K562 (cell line): ENCODE measurements around the gene NTN1.

Experiments used
- ADNP ChIP-seq: fragments of 200-800 bp; sonication (Bioruptor generic); IDR thresholded peaks from 2 replicates; pipeline ENCODE4 v1.6.1; 2016; ENCODE audit warnings: missing genetic modification characterization, missing compliant biosample characterization
- BHLHE40 ChIP-seq: IDR thresholded peaks from 2 replicates; pipeline ENCODE4 v1.6.1; 2011; ENCODE audit warnings: low read length, improper control_type of control experiment
- BRD4 ChIP-seq: fragments of 200-600 bp; sonication (generic); IDR thresholded peaks from 2 replicates; pipeline ENCODE4 v1.6.1; 2017; ENCODE audit warnings: inconsistent platforms
- BRF2 ChIP-seq: IDR thresholded peaks from 3 replicates; pipeline ENCODE4 v1.6.1; 2011; ENCODE audit warnings: borderline replicate concordance, mild to moderate bottlenecking; ENCODE audit not compliant: insufficient read length, insufficient read depth
- EZH2 ChIP-seq: IDR thresholded peaks from 2 replicates; pipeline ENCODE4 v1.6.1; 2012; ENCODE audit warnings: low read depth, mild to moderate bottlenecking, inconsistent platforms, low read length, borderline replicate concordance
- FIP1L1 ChIP-seq: fragments of 200-400 bp; formaldehyde crosslinking; IDR thresholded peaks from 2 replicates; pipeline ENCODE4 v1.6.1; 2018; ENCODE audit warnings: mild to moderate bottlenecking, low read depth, low read length; ENCODE audit not compliant: poor library complexity, severe bottlenecking
- POLR2AphosphoS5 ChIP-seq: IDR thresholded peaks from 2 replicates; pipeline ENCODE4 v1.6.1; 2011; ENCODE audit warnings: mild to moderate bottlenecking, low read depth, low read length, moderate library complexity; ENCODE audit not compliant: control insufficient read depth, insufficient read depth
- PRDM10 ChIP-seq: fragments of 450-650 bp; IDR thresholded peaks from 2 replicates; pipeline ENCODE4 v1.6.1; 2018; ENCODE audit not compliant: partially characterized antibody
- SMARCC2 ChIP-seq: fragments of 450-650 bp; IDR thresholded peaks from 2 replicates; pipeline ENCODE4 v1.6.1; 2017; ENCODE audit warnings: antibody characterized with exemption, moderate library complexity, mild to moderate bottlenecking, low read depth
- SNRNP70 ChIP-seq: fragments of 200-400 bp; formaldehyde crosslinking; optimal IDR thresholded peaks from 2 replicates; pipeline ENCODE3; 2017; ENCODE audit warnings: low read depth, low read length
- ZBTB49 ChIP-seq: sonication (generic); formaldehyde crosslinking; IDR thresholded peaks from 2 replicates; pipeline ENCODE4 v1.8.0; 2022; ENCODE audit warnings: missing genetic modification reagents, mild to moderate bottlenecking, borderline replicate concordance

GRCh38 chr17:8979715-8980114 lies 41.6 kb upstream of the NTN1 start:
- TF ChIP-seq ADNP (no peak), BHLHE40 (no peak), PRDM10 (no peak), EZH2 (no peak), BRD4 (no peak), ZBTB49 (CRISPR knock-in tag) (no peak), SMARCC2 (no peak), BRF2 (no peak), FIP1L1 (no peak), POLR2AphosphoS5 (no peak), SNRNP70 (no peak)
